Endometrial microvascular endothelial cells (primary cell): Measurements from ENCODE around the gene CCDC6. TPM values are rescaled to one million over a fixed set of nuclear protein-coding genes. Genes with fewer than 3 reads are reported as not detected.
"Not testable (repeated sequence)": the region's sequence is repeated elsewhere in the genome, so short reads cannot be mapped to it uniquely, and the experiment has no call there.

Source experiments
- in situ Hi-C: cut with HindIII; loops from 2 replicates; pipeline ENCODE4 v1.10.0; 2017; ENCODE audit warnings: low sequenced_read_pairs, low pct_unique_long_range_greater_than_20kb; ENCODE audit errors: inconsistent ontology term
- total RNA-seq: library from RNA; depleted of rRNA; stranded (reverse); fragments of >200 nt; gene quantifications from one replicate; pipeline ENCODE4 v1.2.3, GENCODE V29; 2015; ENCODE audit errors: inconsistent ontology term

Gene CCDC6
- 36.1 TPM for total RNA-seq

DNA sequence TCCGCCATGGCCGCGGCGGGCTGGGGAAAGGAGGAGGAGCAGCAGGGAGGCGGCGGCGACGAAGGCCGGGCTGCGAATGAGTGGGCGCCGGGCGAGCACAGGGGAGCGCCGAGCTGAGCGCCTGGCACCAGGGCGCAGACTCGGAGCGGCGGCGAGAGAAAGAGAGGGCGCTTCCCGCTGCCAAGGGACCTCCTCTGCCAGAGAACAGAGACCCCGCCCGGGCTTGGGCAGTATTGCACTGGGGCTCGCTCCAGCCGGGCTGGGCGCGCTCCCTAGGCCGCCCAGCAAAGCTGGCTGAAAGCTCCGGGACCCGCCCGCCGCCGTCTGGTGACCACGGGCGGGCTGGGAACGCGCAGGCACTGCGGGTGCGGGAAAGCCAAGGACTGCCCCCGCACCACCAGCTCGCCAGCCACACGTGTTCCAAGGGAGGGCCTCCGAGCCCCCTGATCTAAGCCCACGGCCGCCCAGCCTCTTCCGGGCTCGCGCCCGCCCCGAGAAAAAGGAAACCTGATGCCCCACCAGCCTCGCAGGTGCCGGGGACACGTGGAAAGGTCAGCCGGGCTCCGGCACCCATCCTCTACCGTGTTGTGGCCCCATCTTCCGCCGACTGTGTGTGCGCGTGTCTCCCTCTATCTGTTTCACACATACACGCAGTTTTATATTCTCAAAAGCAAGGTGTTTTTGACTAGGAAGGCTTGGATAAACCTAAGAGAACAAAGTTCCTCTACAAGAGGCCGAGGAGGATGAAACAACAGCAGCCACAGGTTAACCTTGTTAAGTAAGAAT is at the start of gene CCDC6:
TSS of gene CCDC6 (minus strand) at position 140 of the 786 bp plus-strand sequence. CDS start at position 8, 132 bp downstream.
- in situ Hi-C loops, result no loop called here

DNA sequence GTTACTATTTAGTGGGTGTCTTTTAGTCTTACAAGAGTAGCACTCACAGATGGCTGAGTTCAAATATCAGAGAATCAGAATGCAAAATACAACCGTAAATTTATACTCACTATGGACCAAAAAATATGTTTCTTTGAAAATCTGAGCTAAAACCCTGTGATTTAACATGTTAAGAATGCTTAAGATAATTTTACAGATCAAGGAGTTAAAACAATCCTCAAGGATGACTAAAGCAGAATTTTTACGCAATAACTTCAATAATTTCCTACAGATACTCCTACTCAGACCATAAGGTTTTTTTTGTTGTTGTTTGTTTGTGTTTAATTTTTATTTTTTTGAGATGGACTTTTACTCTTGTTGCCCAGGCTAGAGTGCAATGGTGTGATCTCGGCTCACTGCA is 47.9 kb upstream of the CCDC6 start:
- in situ Hi-C loops, result no loop called here

DNA sequence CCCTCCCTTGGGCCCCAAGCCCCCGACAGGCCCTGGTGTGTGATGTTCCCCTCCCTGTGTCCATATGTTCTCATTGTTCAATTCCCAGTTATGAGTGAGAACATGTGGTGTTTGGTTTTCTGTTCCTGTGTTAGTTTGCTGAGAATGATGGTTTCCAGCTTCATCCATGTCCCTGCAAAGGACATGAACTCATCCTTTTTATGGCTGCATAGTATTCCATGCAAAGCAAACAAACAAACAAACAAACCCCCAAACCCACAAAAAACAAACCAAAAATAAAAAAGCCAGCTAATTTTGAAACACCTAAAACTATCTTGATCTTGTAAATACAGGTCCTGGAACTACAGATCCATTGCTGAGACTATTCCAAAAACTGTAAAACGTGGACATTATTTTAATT is 47.4 kb upstream of the CCDC6 start:
- in situ Hi-C loops, result not testable (repeated sequence)

DNA sequence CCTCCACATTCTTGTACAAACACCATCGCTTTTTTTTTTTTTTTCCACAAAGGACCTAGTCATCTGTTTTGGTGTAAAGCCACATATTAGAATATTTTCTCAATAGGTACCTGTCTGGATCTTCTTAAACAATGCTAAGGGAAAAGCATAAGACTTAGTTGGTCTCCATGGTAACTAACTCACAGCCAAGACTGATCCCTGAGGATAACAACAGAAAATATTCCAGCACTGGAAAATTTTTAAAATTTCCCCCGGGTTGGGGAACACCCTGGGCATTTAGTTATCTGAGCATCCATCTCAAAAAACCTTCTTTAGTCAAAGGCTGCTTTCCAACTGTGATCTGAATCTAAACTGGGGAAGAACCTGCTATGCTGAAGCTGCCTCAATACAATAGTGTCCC is 43.7 kb upstream of the CCDC6 start:
- in situ Hi-C loops, result no loop called here

DNA sequence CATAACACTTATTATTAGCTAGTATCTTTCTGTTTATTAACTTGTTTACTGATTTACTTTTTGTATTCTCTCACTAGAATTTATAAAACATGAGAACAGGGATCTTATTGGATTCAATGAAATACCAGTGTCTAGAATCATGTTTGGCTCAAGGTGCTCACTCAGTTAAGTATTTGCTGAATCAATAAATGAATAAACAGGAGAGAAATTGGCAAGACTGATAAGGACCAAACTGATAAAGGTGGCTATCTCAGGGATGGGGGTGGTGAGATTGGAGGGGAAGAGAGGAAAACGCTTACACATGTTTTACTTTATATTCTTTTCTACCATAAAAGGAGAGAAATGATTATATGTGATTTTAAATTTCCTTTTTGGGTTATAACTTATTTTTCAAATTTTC is 43.3 kb upstream of the CCDC6 start:
- in situ Hi-C loops, result no loop called here

DNA sequence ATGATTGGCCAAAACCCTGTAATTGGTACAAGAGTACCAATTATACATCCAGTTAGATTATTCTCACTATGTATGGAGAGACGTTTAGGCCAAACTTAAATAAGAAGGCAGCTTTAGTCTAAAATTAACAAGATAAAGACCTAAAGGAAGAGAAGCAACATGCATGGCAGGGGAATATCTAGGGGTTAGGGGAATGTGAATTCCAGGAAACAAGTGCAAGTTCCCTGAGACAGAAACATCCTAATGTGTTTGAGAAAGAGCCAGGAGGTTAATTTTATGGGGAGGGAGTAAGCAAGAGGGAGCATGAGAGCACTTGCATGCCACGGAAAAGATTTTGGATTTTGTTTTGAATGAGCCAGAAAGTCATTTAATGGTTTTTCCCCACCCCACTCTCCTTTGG is 39.6 kb upstream of the CCDC6 start:
- in situ Hi-C loops, result no loop called here

DNA sequence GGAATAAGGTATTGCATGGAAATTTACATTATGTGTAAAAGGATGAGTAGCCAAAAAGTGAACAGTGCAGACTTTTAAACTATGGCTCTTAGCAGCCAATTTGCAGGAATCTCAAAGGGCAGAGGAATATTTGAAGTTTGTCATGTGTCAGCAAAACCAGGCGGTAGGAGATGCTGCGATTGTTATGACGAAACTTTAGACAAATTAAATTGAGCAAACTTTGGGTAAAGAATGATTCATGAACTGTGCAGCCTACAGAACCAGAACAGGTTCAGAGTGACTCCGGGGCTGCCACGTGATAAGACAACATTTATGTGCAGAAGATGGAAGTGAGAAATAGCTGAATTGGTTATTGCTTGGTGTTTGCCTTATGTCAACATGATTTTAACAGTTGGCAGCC is 39.2 kb upstream of the CCDC6 start:
- in situ Hi-C loops, result no loop called here

DNA sequence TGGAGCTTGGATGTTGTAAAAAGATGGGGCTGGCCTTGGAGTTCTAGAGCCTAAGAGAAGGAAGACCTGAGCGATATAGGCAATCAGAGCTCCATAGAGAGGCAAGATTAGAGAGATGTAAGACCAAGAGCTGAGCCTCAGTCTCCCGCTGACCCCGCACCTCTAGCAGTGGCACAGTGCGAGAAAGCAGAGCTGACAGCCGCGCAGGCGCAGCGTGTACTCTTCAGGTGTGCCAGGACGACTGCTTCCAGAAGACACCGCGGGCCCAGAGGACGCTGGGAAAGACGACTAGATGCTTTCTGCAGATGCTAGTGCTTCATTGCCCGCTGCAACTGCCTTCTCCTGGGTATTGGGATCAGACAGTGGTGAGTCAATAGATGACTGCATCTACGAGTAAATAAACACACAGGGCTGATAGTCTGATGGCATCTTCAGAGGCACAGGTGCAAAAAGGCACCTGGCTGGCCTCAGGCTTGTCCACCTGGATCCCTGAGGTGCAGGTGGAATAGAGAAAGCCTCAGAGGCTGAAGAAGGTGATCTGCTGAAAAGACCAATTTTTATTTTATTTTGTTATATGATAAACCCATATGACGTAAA is 38.1 kb upstream of the CCDC6 start:
- in situ Hi-C loops, result no loop called here

DNA sequence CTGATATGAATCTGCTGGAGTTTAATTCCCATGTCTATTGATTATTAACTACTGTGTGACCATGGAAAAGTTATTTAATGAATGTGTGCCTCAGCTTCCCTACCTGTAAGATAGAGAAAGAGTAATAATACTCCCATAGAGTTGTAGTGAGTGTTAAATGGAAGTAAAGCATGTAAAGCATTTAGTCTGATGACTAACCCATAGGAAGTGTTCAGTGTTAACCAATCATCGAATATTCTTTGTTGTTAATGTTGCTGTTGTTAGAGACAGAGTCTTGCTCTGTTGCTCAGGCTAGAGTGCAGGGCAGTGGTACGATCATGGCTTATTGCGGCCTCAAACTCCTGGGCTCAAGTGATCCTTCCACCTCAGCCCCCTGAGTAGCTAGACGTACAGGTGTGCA is 36.2 kb upstream of the CCDC6 start:
- in situ Hi-C loops, result no loop called here

DNA sequence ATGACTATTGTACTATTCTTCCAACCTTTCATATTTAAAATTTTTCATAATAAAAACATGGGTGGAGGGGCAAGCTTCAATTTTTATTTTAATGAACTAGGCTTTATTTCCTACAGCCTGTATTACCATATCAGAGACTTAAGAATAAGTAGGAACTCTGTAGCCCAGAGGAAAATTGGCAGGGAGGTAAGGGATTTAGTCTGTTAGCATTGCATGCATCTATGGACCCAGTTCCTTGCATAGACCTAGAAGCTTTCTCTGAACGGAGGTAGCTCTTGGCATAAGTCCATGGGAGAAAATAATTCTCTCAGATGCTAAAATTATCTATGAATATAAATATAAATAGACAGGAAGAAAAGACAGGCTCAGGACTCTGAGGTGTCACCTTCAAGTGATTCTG is 31.4 kb upstream of the CCDC6 start:
- in situ Hi-C loops, result no loop called here

DNA sequence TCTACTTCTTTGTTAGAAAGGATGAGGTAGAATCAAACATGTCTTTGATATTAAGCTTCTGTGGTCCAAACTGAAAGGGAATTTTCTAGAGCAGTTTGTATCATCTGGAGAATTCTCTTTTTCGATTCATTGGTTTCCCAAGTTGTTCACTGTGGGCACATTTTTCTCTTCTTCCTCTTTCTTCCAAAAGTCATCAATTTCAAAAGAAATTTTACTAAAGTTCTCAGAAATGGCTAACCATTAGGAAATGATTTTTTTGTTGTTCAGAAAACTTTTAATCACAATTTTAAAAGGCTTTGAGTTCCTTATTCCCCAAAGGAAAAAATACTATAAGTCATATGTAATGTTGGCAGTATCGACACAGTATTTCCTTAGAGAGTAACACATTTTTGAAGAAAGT is 28.3 kb upstream of the CCDC6 start:
- in situ Hi-C loops, result no loop called here

DNA sequence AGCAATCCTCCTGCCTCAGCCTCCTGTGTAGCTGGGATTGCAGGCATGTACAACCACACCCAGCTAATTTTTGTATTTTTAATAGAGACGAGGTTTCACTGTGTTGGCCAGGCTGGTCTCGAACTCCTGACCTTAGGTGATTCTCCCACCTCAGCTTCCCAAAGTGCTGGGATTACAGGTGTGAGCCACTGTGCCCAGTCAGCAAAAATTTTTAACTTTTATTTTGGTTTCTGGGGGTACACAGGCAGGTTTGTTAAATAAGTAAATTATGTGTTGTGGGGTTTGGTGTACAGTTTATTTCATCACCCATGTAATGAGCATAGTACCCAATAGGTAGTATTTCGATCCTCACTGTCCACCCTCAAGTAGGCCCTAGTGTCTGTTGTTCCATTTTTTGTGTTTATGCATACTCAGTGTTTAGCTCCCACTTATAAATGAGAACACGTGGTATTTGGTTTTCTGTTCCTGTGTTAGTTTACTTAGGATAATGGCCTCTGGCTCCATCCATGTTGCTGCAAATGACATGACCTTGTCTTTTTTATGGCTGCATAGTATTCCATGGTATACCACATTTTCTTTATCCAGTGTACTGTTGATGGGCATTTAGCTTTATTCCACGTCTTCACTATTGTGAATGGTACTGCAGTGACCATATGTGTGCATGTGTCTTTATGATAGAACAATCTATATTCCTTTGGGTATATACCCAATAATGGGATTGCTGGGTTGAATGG is 24.6 kb upstream of the CCDC6 start:
- in situ Hi-C loops, result not testable (repeated sequence)

DNA sequence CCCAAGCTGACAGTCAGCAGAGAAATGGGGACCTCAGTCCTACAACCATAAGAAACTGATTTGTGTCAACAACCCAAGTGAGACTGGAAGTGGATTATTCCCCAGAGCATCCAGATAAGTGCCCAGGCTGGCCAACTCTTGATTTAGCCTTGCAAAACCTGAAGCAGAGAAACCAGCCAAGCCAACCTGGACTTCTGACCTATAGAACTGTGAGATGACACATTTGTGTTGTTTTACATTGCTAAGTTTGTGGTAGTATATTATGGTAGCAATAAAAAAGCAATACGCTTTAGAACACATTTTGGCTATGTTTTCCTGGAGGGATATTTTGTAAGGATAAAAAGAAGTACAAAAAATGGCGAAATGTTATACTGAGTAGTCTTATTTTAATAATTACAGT is 19.7 kb upstream of the CCDC6 start:
- in situ Hi-C loops, result no loop called here

DNA sequence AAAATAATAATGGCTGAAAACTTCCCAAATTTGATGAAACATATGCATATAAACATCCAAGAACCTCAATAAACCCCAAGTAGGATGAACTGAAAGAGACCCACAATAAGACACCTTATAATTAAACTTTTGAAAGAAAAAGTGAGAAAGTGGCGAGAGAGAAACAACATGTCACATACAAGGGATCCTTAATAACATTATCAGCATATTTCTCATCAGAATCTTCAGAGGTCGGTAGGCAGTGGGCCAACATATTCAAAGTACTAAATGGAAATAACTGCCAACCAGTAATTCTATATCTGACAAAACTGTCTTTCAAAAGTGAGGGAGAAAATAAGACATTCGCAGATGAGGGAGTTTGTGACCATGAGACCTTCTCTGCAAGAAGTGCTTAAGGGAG is 16.6 kb upstream of the CCDC6 start:
- in situ Hi-C loops, result no loop called here

DNA sequence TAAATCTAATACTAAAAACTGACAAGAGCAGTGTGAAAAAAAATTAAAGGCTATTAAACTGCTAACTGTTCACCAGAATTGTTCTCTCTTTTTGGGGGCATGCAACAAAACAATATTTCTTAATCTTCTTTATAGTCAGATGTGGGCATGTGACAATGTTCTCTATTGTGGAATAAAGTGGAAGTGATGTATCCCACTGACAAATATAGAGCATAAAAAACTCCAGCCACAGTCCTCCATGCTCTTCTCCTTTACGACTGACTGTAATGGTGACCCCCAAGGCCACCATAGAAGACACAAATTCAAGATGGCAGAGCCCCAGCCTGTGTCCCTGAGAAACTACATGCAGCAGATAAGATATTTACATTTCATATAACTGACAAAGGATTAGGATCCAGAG is 11.6 kb upstream of the CCDC6 start:
- in situ Hi-C loops, result no loop called here

DNA sequence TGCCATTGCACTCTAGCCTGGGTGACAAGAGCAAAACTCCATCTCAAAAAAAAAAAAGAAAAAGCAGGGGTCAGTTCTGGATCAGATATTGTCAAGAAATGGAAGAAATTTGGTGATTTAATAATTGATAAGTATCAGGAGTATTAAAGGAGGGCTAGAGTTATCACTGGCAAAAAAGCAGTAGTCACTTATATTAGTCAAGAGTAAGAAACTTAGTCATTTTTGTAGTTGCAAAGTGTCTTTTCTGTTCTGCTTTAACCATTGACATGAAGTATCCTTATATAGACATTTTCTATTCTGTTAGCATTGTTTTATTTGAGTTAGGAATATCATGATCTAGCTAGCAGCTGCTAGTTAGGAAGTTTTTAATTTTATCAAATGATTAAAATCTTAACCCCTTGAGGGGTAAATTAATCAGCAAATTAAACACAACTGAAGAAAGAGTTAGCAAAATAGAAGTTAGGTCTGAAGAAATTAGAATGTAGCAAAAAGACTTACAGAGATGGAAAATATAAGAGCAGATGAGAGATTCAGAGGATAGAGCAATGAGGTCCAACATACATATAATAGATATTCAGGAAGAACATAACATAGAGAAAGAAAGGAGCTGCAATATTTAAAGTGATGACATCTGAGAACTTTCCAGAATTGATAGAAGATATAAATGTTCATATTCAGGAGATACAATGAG is 7.3 kb upstream of the CCDC6 start:
- in situ Hi-C loops, result no loop called here

DNA sequence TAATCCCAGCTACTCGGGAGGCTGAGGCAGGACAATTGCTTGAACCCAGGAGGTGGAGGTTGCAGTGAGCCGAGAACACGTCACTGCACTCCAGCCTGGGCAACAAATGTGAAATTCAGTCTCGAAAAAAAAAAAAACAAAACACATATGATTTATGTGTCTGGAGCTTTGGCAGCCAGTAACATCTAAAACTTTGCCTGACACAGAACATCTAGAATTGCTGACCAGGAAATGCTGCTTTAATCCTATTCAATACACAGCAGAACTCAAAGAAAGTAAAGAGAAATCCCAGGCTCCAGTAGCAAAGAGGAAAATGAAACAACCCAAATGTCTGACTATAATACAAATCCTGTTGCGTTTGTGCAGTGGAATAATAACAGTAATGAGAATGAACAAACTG is 4.5 kb upstream of the CCDC6 start:
- in situ Hi-C loops, result no loop called here

DNA sequence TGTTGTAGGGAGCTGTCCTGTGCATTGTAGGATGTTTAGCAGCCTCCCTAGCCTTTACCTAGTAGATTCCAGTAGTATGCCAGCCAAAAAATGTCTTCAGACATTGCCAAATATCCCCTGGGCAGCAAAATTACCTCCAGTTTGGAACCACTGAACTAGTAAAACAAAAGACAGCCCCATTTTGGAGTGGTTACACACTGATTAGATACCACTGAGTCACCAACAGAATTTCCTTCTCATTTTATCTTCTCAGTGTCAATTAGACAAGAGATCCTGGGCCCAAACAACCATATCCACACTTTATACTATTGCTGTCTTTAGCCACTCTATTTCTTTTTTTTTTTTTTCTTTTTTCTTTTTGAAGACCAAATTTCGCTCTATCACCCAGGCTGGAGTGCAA is 3.5 kb upstream of the CCDC6 start:
- in situ Hi-C loops, result no loop called here

DNA sequence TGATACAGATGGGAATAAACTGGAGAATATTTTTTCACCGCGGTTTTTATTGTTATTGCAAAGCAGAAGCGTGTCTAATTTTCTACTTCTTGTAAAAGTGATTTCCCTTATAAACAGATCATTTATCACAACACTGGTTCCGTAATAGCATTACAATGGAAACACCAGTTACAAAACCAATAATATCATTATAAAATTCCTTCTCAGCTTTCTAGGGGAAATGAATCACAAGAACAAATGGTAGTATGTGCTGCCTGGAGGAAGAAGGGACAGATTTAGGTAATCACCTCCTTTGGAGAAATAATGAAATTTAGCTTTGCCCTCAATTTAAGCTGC is 2.4 kb upstream of the CCDC6 start:
- in situ Hi-C loops, result no loop called here
